NB4 (cell line): ENCODE results near the gene PIGW.

ENCODE experiments used
- DNase-seq: peaks from one replicate; pipeline ENCODE4 v3.0.0; 2010; ENCODE audit warnings: low read depth
- H3K4me3 ChIP-seq: one replicate; pipeline ENCODE4 v1.5.1; 2011; ENCODE audit warnings: mild to moderate bottlenecking, low read depth, low read length, moderate library complexity
- MYC ChIP-seq: IDR thresholded peaks from 2 replicates; pipeline ENCODE4 v1.6.1; 2011; ENCODE audit warnings: low read depth, low read length
- POLR2A ChIP-seq: IDR thresholded peaks from 2 replicates; pipeline ENCODE4 v1.6.1; 2011; ENCODE audit warnings: mild to moderate bottlenecking; ENCODE audit not compliant: insufficient read length; ENCODE audit errors: extremely low read depth
- TF ChIP-seq, protein P1 (sequence below): IDR thresholded peaks from one replicate; pipeline ENCODE4 v1.5.1; 2012; ENCODE audit warnings: low read depth, low read length
- TF ChIP-seq, protein P2 (sequence below): IDR thresholded peaks from 2 replicates; pipeline ENCODE4 v1.6.1; 2011; ENCODE audit warnings: low read depth, low read length

Gene PIGW

DNA sequence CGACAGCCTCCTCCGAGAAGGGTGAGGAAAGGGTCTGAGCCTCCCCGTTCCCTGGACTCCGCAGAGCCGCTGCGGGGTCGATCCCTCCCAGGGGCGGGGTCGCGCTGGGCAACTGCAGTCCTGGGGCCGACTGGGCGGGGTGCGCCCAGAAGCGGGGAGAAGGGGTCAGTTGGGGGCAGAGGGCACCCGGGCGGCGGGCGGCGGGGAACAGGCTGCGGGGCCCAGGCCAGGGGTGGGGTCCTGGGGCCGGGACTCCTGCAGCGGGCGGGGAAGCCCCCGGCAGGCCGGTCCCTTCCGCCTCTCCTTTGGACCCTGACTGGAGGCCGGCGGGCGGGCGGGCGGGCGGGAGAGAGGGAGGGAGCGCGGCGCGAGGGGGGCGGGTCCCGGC is 10.3 kb downstream of the PIGW start:
- DNase-seq: no peak
- peak overlapping the region; percentile 84 for H3K4me3 ChIP-seq
- TF ChIP-seq MYC (no peak), POLR2A (no peak)
- TF ChIP-seq, protein P1, sequence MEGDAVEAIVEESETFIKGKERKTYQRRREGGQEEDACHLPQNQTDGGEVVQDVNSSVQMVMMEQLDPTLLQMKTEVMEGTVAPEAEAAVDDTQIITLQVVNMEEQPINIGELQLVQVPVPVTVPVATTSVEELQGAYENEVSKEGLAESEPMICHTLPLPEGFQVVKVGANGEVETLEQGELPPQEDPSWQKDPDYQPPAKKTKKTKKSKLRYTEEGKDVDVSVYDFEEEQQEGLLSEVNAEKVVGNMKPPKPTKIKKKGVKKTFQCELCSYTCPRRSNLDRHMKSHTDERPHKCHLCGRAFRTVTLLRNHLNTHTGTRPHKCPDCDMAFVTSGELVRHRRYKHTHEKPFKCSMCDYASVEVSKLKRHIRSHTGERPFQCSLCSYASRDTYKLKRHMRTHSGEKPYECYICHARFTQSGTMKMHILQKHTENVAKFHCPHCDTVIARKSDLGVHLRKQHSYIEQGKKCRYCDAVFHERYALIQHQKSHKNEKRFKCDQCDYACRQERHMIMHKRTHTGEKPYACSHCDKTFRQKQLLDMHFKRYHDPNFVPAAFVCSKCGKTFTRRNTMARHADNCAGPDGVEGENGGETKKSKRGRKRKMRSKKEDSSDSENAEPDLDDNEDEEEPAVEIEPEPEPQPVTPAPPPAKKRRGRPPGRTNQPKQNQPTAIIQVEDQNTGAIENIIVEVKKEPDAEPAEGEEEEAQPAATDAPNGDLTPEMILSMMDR: no peak
- TF ChIP-seq, protein P2, sequence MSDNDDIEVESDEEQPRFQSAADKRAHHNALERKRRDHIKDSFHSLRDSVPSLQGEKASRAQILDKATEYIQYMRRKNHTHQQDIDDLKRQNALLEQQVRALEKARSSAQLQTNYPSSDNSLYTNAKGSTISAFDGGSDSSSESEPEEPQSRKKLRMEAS: no peak

DNA sequence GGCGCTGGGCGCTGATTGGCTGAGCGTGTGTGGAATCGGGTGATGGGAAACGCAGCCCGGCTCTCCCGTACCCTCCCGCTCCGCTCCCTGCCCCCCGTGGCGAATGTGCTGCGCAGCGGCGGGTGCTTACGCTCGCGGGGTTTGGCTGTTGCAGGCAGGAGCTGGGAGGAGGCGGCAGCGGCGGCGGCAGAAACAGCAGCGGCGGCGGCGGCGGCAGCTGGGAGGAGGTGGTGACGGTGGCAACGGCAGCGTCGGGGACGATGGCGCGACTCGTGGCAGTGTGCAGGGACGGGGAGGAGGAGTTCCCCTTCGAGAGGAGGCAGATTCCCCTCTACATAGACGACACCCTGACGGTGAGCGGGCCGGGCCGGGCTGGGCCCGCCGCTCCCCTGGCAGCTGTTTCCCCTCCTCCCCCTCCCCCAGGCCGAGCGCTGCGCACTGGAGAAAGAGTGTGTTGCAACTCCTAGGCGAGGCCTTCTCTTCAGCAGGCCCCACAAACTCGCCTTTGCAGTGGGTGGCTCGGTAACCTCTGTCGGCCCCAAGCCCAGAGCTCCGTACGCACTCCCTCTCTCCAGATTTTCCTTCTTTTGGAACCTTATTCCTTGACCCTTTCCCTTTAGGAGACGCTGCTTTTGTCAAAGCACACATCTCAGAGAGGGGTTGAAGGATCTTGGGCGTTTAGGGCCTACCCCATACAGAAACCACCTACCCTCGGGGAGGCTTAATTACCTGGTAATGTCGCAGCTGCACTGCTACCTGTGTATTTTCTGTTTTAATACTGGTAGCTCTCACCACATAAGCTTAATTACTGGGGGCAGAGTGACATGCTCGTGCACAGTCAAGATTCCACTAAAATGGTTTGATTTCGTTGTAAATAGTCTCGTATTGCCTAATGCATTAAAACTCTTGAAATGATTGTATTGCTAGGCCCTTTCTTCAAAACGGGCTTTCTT is 11.0 kb downstream of the PIGW start:
- DNase-seq: peak; percentile 99
- H3K4me3 ChIP-seq: peak overlapping the region; percentile 84
- TF ChIP-seq, protein P1: no peak
- TF ChIP-seq MYC (peak; percentile 42), POLR2A (peak; percentile 37)
- TF ChIP-seq, protein P2: peak; percentile 49; the same call in 1 of the 2 replicates

DNA sequence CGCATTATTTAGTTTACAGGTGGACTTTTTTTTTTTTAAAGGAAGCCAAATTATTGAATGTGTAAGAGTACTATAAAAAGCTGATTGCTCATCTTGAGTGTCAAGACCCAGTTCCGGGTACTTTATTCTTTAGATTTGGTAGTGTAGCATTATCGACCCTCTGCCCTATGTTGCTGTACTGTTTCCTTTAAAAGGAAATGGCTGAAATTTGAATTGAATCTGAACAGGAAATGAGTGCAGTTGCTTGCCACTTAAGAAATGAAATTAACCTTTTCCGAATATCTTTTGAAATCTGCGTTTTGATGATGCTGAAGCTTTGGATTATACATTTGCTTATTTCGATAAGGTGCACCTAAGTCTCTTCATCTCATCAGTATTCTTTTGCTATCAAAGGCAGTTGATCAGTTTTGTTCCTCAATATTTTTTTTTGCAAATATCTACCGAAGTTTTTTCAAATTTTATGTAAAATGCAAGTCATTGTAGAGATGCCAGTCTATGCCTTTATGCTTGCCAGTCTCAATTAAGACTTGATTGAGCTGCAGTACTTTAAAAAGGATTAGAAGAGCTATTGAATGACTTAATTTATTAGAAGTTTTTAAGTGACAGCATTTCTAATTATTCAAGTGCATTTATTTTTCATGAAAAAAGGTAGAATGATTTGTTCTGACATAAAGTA is 11.8 kb downstream of the PIGW start:
- TF ChIP-seq MYC: no peak
- TF ChIP-seq, protein P2: no peak
- TF ChIP-seq POLR2A: no peak
- TF ChIP-seq, protein P1: no peak
- H3K4me3 ChIP-seq: peak overlapping the region; percentile 84
- DNase-seq: peak; percentile 40

DNA sequence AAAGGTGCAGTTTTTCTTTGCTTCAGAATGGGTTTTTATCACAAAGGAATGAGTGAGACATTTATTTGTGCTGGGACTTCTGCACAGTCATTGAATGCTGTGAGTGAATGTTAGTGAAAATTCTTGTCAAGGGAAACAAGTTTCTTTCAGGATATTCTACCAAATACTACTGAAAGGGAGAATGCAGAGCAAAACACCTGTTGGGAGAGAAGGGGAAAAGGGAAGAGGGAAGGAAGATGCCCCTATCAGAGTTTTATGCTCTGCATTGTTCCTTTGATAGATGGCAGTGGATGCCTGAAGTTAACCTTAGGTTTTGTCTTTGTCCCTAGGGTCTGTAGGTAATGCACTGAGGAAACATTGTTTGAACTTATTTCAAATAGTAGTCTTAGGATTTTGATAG is 13.0 kb downstream of the PIGW start:
- TF ChIP-seq, protein P2: no peak
- TF ChIP-seq, protein P1: no peak
- TF ChIP-seq POLR2A: no peak
- TF ChIP-seq MYC: no peak
- no peak for DNase-seq
- peak overlapping the region; percentile 84 for H3K4me3 ChIP-seq

DNA sequence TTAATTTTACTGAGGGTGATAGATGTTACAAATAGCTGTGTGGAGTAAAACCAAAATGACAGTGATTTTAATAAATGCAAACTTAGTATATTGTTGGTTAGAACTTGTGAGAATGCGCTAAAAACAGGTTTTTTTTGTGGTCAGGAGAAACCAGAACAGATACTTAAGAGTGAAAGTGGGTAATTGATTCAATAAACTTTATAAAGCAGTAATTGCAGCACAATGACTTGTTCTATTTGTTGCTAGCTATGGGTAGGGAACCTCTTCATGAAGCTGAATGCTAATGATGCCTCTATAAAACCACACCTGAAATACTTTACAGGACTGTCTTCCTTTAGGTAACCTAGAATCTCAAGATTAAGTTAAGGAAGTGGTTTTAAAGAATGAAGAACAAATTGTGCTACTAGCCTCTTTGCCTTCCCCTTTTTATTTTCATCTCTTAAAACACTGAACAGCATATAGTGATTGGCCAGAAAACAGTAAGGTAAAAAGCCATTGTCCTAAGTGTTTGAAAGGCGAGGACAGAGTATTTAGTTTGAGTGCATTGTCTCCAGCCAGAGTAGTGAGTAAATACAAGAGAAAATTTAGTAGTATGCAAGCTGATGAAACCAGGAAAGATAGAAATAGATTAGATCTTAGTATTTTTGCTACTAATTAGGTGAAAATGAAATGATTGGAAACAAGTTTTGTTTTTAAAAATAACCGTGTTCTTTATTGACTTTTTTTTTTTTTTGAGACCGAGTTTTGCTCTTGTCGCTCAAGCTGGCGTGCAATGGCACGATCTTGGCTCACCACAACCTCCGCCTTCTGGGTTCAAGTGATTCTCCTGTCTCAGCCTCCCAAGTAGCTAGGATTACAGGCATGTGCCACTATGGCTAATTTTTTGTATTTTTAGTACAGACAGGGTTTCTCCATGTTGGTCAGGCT is 16.0 kb downstream of the PIGW start:
- peak; percentile 39 for DNase-seq
- no peak overlapping the region for H3K4me3 ChIP-seq
- TF ChIP-seq, protein P1: no peak
- no peak for TF ChIP-seq POLR2A
- TF ChIP-seq, protein P2: no peak
